Mesodermal cell (in vitro differentiated cells): ENCODE data around the gene DDX51.

Source experiments
- H3K27ac ChIP-seq: 2 replicates; pipeline ENCODE4 v1.7.0; 2013; ENCODE audit warnings: mild to moderate bottlenecking, low read depth, low read length, moderate library complexity; ENCODE audit not compliant: severe bottlenecking
- H3K36me3 ChIP-seq: 2 replicates; pipeline ENCODE4 v1.7.1; 2013; ENCODE audit warnings: mild to moderate bottlenecking, low read length, moderate library complexity; ENCODE audit not compliant: control insufficient read depth, insufficient read depth
- H3K4me1 ChIP-seq: one replicate; pipeline ENCODE4 v1.7.1; 2013; ENCODE audit warnings: mild to moderate bottlenecking, low read length; ENCODE audit not compliant: insufficient read depth, control insufficient read depth, poor library complexity, severe bottlenecking
- H3K4me3 ChIP-seq: 2 replicates; pipeline ENCODE4 v1.7.0; 2013; ENCODE audit warnings: low read length, control low read depth, mild to moderate bottlenecking; ENCODE audit not compliant: insufficient read depth, poor library complexity, severe bottlenecking; ENCODE audit errors: extremely low read depth
- H3K9me3 ChIP-seq: 2 replicates; pipeline ENCODE4 v1.7.1; 2013; ENCODE audit warnings: mild to moderate bottlenecking, low read length, moderate library complexity; ENCODE audit not compliant: control insufficient read depth
- WGBS, 2 experiments: methylation state at CpG; one replicate each; pipeline ENCODE4 v1.1.5; 2013; ENCODE audit warnings: missing lambda C conversion rate in 2 of 2; ENCODE audit not compliant: insufficient coverage in 2 of 2; 5-methylcytosine and 5-hydroxymethylcytosine counted together

DDX51 gene

DNA sequence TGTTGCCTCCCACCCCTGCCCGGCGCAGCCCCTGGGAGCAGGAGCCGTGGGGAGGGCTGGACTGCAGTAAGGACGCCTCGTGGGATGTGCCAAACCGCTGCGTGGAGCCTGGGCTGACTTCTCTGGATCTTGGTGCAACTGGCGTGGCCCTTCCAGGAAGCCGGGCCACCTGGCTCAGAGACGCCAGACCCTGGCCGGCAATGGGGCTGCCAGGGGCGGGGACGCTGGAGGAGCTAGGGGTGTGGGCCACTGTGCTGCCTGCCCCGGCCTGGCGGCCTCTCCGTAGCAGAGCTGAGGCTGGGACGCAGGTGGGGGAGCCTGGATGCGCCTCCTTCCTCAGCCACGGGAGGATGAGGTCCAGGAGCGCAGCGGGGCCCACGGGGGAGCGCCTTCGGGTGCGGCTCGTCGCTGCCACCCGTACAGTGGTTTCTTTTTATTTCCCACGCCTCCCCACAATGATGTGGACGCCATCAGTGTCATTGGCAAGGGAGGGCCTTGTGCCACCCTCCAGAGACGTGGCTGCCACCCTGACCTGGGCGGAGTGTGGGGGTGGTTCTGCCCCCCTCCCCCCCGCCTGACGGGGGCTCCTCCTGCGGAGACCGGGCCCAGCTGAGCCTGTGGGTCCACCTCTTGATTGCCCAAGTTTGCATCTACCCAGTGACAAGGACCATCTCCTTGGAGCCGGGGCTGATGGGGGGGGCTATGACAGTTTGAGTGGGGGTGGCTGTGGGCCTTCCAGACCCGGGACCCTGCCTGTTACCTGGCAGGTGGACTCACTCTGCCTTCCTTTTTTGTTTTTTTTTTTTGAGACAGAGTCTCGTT is 11.3 kb downstream of the DDX51 start:
- H3K9me3 ChIP-seq = peaks cover 8% of the 10 kb centered on the region
- H3K27ac ChIP-seq = no peak overlapping the region
- H3K4me3 ChIP-seq = no peak overlapping the region
- peaks cover 25% of the 10 kb centered on the region for H3K36me3 ChIP-seq
- WGBS, 2 experiments = 90 to 91% methylated on average over 31 to 36 of the region's 39 CpGs
- no peaks in the 10 kb centered on the region for H3K4me1 ChIP-seq

DNA sequence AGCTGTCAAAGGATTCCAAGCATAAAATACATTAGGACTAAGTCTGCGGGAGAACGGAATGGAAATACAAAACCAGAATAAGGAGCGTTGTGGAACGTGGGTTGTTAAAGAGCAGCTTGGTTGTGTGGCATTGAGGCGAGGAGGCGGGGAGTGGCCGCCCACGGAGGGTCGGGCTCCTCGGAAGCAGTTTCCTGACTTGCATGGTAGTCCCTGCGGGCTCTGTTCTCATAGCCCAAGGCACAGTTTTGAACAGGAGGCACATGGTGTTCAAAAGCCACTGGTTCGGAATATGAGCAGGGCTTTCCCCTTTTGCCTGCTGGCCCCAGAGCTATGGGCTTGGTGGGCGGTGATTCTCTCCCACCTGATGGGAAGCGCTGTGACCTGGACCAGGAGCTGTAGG is 12.2 kb downstream of the DDX51 start:
- H3K4me3 ChIP-seq = no peak overlapping the region
- H3K9me3 ChIP-seq = peaks cover 14% of the 10 kb centered on the region
- H3K27ac ChIP-seq = no peak overlapping the region
- H3K4me1 ChIP-seq = no peaks in the 10 kb centered on the region
- 87 to 93% methylated on average over 13 to 14 of the region's 14 CpGs for WGBS, 2 experiments
- H3K36me3 ChIP-seq = peaks cover 32% of the 10 kb centered on the region

DNA sequence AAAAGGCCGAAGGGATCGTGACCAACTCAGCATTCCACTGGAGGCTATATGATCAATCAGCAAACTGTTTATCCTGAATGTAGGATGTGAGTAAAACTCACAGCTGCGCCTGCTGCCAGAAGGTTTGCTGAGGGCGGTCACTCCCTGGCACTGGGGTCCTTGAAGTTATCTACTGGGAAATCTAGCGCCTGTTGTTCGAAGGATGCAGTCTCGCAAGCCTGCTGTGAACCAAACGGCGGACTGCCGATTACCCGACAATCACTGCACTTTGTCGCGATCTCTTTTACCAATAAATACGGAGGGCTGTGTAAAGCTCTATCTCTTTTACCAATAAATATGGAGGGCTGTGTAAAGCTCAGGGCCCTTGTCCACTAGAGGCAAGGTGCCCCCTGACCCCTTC is 12.9 kb downstream of the DDX51 start:
- no peak overlapping the region for H3K27ac ChIP-seq
- no peaks in the 10 kb centered on the region for H3K4me1 ChIP-seq
- WGBS, 2 experiments = 95 to 96% methylated on average over 7 to 14 of the region's 14 CpGs
- peaks cover 18% of the 10 kb centered on the region for H3K9me3 ChIP-seq
- H3K4me3 ChIP-seq = no peak overlapping the region
- H3K36me3 ChIP-seq = peaks cover 39% of the 10 kb centered on the region

DNA sequence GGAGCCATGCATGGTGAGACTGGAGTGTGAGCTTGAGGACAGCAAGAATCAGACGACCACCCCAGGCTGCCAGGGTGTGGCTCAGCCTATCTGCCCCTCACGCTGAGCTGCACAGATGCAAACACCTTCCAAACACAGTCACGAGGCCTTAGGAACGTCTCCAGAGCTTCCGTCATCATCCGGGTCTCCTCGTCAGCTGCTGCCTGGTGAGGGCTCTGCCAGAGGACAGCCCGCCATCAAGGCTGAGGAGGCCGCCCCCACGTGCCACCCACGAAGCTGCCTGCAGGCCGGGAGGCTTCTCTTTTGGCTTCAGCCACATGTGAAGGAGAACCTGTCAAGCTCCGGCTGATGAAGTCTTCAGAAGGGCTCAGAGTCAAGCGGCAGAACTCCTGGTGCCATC is 13.4 kb downstream of the DDX51 start:
- 94 to 97% methylated on average over 14 of the region's 14 CpGs for WGBS, 2 experiments
- no peak overlapping the region for H3K4me3 ChIP-seq
- no peak overlapping the region for H3K27ac ChIP-seq
- peaks cover 45% of the 10 kb centered on the region for H3K36me3 ChIP-seq
- H3K9me3 ChIP-seq = peaks cover 18% of the 10 kb centered on the region
- no peaks in the 10 kb centered on the region for H3K4me1 ChIP-seq

DNA sequence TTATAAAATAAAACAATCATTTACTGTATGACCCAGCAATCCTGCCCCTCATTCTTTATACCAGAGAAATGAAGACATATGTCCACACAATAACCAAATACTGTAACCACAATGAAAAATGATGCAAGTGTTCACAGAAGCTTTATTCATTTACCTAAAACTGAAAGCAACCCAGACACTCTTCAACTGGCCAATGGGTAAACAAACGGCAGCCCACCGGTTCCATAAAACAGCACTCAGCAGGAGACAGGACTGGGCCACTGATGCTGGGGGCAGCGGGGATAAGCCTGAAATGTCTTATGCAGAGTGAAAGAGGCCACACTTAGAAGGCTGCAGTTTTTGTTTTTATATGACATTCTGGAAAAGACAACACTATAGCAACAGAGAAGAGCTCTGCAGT is 15.1 kb downstream of the DDX51 start:
- no peak overlapping the region for H3K27ac ChIP-seq
- no peaks in the 10 kb centered on the region for H3K4me1 ChIP-seq
- H3K9me3 ChIP-seq = peaks cover 18% of the 10 kb centered on the region
- H3K36me3 ChIP-seq = peaks cover 61% of the 10 kb centered on the region
- H3K4me3 ChIP-seq = no peak overlapping the region
- 89 to 100% methylated on average over 2 to 3 of the region's 3 CpGs for WGBS, 2 experiments

DNA sequence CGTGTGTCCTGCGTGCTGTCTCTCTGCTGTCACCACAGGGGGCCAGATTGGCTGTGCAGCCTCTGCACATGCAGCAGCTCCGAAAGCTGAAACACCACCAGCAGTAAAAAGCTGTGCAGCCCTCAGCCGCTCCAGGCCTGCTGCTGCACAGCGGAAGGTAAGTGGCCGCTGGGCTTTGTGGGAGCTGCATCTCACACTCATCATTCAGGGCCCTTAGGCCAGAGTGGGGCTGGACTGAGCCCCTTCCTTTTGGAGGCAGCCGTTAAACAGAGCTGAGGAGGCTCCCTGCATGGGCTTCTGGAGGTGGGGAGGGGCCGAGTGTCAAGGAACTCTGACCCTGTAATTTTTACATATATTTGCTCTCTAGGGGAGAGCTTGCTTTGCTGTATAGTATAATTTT is 17.1 kb downstream of the DDX51 start:
- WGBS, 2 experiments = 93 to 100% methylated on average over 6 of the region's 8 CpGs
- H3K4me3 ChIP-seq = no peak overlapping the region
- H3K27ac ChIP-seq = no peak overlapping the region
- no peaks in the 10 kb centered on the region for H3K4me1 ChIP-seq
- peaks cover 81% of the 10 kb centered on the region for H3K36me3 ChIP-seq
- peaks cover 18% of the 10 kb centered on the region for H3K9me3 ChIP-seq

DNA sequence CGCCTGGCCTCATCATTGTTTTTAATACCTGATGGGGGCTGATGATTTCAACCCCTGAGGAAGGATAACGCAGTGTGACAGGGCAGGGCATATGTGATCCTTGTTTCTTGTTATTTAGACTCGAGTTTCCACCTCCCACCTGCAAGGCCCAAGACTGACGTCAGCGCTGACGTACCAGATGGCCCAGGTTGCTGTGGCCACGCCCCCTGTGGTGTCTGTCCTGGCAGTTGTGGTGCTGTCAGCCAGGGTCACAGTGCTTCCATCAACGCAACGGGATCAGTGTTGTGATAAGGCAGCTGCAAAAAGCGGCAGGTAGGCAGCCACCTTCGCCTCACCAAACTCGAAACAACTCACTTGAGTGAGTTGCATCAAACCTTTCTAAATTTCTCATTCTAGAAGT is 18.4 kb downstream of the DDX51 start:
- Histone ChIP-seq H3K36me3 (peaks cover 91% of the 10 kb centered on the region), H3K4me3 (no peak overlapping the region), H3K27ac (no peak overlapping the region), H3K4me1 (no peaks in the 10 kb centered on the region), H3K9me3 (peaks cover 18% of the 10 kb centered on the region)
- 95 to 99% methylated on average over 10 to 11 of the region's 12 CpGs for WGBS, 2 experiments

DNA sequence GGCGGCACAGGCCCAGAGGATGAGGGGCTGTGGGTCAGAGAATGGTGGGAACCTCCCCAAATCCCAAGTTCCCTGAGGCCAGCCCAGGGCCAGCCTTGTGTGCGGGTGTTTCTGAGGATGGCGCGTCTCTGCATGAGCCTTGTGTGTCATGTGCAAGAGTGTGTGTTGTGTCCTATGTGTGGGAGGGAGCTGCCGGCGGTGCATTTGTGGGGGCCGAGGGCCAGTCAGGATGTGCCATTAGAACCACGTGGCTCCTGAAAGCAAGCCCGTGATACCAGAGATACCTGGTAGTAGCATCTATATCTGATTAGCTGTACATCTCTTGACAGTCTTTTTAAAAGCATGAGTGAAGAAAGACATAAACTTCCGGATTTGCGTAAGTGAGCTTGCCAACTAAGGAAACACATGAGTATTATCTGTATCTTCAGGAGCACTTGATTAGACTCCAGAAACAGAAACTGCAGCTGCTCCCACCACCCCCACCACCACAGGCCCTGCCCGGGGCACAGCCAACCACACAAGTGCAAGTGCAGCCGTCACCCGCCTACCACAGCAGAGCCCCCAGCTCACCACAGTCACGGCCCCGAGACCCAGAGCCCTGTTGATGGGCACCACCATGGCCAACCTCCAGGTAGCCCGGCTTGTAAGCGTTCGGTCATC is 19.2 kb downstream of the DDX51 start:
- Histone ChIP-seq H3K36me3 (peaks cover 90% of the 10 kb centered on the region), H3K4me1 (no peaks in the 10 kb centered on the region)
- 96 to 100% methylated on average over 6 to 16 of the region's 19 CpGs for WGBS, 2 experiments

DNA sequence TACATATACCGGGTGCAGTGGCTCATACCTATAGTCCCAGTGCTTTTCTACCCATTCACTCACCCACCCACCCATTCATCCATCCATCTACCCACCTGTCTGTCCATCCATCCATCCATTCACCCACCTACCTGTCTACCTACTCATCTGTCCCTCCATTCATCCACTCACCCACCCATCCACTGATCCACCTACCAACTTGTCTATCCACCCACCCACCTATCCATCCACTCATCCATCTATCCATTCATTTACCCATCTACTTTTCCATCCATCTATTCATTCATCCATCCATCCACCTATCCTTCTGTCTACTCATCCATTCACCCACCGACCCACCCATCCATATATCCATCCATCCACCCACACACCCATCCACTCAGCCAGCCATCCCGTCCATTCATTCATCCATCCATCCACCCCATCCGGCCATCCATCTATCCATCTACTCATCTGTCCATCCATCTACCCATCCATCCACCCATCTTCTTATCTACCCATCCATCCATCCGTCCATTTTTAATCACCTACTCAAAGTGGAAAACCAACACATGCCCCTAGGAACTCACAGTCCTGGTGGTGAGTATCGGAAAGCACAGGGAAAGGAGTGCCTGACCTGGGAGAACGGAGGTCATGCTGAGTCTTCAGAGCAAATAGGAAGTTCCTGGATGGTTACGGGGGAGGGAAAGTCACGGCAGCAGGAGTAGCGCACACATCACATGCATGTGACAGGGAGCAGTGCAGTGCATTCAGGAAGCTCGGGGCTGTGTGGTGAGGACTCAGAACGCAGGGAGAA is 20.0 kb downstream of the DDX51 start:
- WGBS, 2 experiments = 93 to 96% methylated on average over 10 to 12 of the region's 12 CpGs

More for the DNA sequence above, 19.2 kb downstream of the DDX51 start:
- Histone ChIP-seq H3K4me3 (no peak overlapping the region), H3K9me3 (peaks cover 18% of the 10 kb centered on the region), H3K27ac (no peak overlapping the region)

DNA sequence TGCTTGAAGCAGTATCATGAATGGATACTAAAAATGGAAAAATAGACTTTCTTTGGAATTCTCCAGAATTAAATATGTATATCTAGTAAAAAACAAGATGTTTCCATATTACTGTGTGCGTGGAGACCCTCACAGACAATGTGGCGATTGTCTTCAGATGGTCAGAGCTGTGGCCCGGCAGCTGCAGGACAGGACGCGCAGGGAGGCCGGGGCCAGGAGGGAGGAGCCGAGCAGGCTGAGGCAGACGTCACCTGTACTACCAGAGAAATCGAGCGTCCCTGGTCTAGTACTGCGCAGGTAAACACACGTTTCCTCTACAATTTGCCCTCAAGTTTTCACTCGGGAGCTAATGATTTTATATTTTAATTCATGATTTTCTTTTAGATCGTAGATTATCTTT is 22.8 kb downstream of the DDX51 start:
- Histone ChIP-seq H3K27ac (no peak overlapping the region), H3K9me3 (no peaks in the 10 kb centered on the region), H3K36me3 (peaks cover 79% of the 10 kb centered on the region), H3K4me3 (no peak overlapping the region), H3K4me1 (no peaks in the 10 kb centered on the region)
- WGBS, 2 experiments = 90 to 96% methylated on average over 11 to 12 of the region's 14 CpGs

More for the DNA sequence above, 20.0 kb downstream of the DDX51 start:
- H3K36me3 ChIP-seq = peaks cover 87% of the 10 kb centered on the region
- peaks cover 18% of the 10 kb centered on the region for H3K9me3 ChIP-seq
- no peaks in the 10 kb centered on the region for H3K4me1 ChIP-seq
- H3K27ac ChIP-seq = no peak overlapping the region
- no peak overlapping the region for H3K4me3 ChIP-seq
